Type B pancreatic cell (in vitro differentiated cells): ENCODE measurements around the gene TESK2. TPM values are rescaled to one million over a fixed set of nuclear protein-coding genes. Genes with fewer than 3 reads are reported as not detected.
A peak's percentile ranks its signal among the peaks of the same experiment; 100 is the strongest.

ENCODE experiments used
- DNase-seq: peaks from one replicate; pipeline ENCODE4 v3.0.0; 2021; ENCODE audit warnings: mixed read lengths; ENCODE audit not compliant: unreplicated experiment; ENCODE audit errors: extremely low spot score
- H3K27ac Mint-ChIP-seq: 2 replicates; pipeline ENCODE4 v1.8.0; 2021; ENCODE audit warnings: mild to moderate bottlenecking, mixed read lengths
- H3K27me3 Mint-ChIP-seq: 2 replicates; pipeline ENCODE4 v1.8.0; 2021; ENCODE audit warnings: mixed read lengths
- H3K36me3 Mint-ChIP-seq: 2 replicates; pipeline ENCODE4 v1.8.0; 2021; ENCODE audit warnings: mixed read lengths
- H3K4me1 Mint-ChIP-seq: one replicate; pipeline ENCODE4 v1.8.0; 2021; ENCODE audit warnings: mixed read lengths; ENCODE audit not compliant: unreplicated experiment
- H3K4me3 Mint-ChIP-seq: 2 replicates; pipeline ENCODE4 v1.8.0; 2021; ENCODE audit warnings: mild to moderate bottlenecking, mixed read lengths
- H3K9me3 Mint-ChIP-seq: 2 replicates; pipeline ENCODE4 v1.8.0; 2021; ENCODE audit warnings: mixed read lengths
- CTCF ChIP-seq: fragments of 200-600 bp; sonication (generic); conservative IDR thresholded peaks from 2 replicates; pipeline ENCODE4 v1.5.0; 2021; ENCODE audit warnings: antibody characterized with exemption, mild to moderate bottlenecking
- long read RNA-seq: library from polyadenylated mRNA; unstranded; transcript quantifications from one replicate; pipeline ENCODE4 v2.0.0, GENCODE V29; 2020
- total RNA-seq: library from RNA; stranded (reverse); gene quantifications from 2 replicates; pipeline ENCODE4 v1.2.1, GENCODE V29; 2021; ENCODE audit warnings: low replicate concordance

Gene TESK2
- total RNA-seq: 6.7 and 7.9 TPM in 2 replicates
- long read RNA-seq, partial matches to known transcripts: 0 of 5 reads
- long read RNA-seq, other reads (novel, unspliced or antisense): 3 of 5 reads

- Mint-ChIP-seq H3K36me3 (no peaks in the 10 kb centered on the region), H3K27me3 (peaks cover 17% of the 10 kb centered on the region), H3K27ac (no peak within 1 kb of the TSS), H3K9me3 (no peaks in the 10 kb centered on the region), H3K4me1 (no peaks in the 10 kb centered on the region), H3K4me3 (no peak within 1 kb of the TSS)
- TF ChIP-seq CTCF: no peak
- DNase-seq: peak; percentile 98
These were observed at the start of gene TESK2 for GRCh38 chr1:45490626-45491486. Gene TESK2 (minus strand): TSS chr1:45491163. CDS start chr1:45457785, 33,378 bp downstream.

- H3K27ac Mint-ChIP-seq: peak overlapping the region; percentile 4
- H3K4me1 Mint-ChIP-seq: peaks cover 13% of the 10 kb centered on the region
- no peaks in the 10 kb centered on the region for H3K36me3 Mint-ChIP-seq
- peaks cover 40% of the 10 kb centered on the region for H3K27me3 Mint-ChIP-seq
- no peak overlapping the region for H3K4me3 Mint-ChIP-seq
- no peak for DNase-seq
- no peak for TF ChIP-seq CTCF
- H3K9me3 Mint-ChIP-seq: no peaks in the 10 kb centered on the region
These were observed 45.9 kb upstream of the TESK2 start for GRCh38 chr1:45536886-45537285.

- H3K27me3 Mint-ChIP-seq: peaks cover 38% of the 10 kb centered on the region
- peak overlapping the region; percentile 19 for H3K27ac Mint-ChIP-seq
These were observed 45.2 kb upstream of the TESK2 start for GRCh38 chr1:45535988-45536766.

GRCh38 chr1:45531873-45532272 lies 40.9 kb upstream of the TESK2 start:
- Mint-ChIP-seq H3K36me3 (no peaks in the 10 kb centered on the region), H3K27ac (no peak overlapping the region), H3K4me1 (peaks cover 8% of the 10 kb centered on the region), H3K9me3 (no peaks in the 10 kb centered on the region), H3K27me3 (peaks cover 33% of the 10 kb centered on the region), H3K4me3 (no peak overlapping the region)
- TF ChIP-seq CTCF: no peak
- DNase-seq: no peak

More at GRCh38 chr1:45535988-45536766, 45.2 kb upstream of the TESK2 start:
- DNase-seq: no peak
- H3K4me1 Mint-ChIP-seq: peaks cover 13% of the 10 kb centered on the region
- no peaks in the 10 kb centered on the region for H3K36me3 Mint-ChIP-seq
- no peak for TF ChIP-seq CTCF
- no peaks in the 10 kb centered on the region for H3K9me3 Mint-ChIP-seq
- no peak overlapping the region for H3K4me3 Mint-ChIP-seq

GRCh38 chr1:45530632-45531135 lies 39.7 kb upstream of the TESK2 start:
- Mint-ChIP-seq H3K4me1 (peaks cover 8% of the 10 kb centered on the region), H3K9me3 (no peaks in the 10 kb centered on the region), H3K4me3 (no peak overlapping the region), H3K36me3 (no peaks in the 10 kb centered on the region), H3K27me3 (peaks cover 34% of the 10 kb centered on the region), H3K27ac (no peak overlapping the region)
- TF ChIP-seq CTCF: no peak
- DNase-seq: no peak
